Central memory CD4-positive, alpha-beta T cell (primary cell): ENCODE results near the gene OR6B1.
"Not testable (repeated sequence)": the region's sequence is repeated elsewhere in the genome, so short reads cannot be mapped to it uniquely, and the experiment has no call there.

Source experiments
- DNase-seq: peaks from one replicate; pipeline ENCODE4 v3.0.0; 2022

The OR6B1 gene

DNA sequence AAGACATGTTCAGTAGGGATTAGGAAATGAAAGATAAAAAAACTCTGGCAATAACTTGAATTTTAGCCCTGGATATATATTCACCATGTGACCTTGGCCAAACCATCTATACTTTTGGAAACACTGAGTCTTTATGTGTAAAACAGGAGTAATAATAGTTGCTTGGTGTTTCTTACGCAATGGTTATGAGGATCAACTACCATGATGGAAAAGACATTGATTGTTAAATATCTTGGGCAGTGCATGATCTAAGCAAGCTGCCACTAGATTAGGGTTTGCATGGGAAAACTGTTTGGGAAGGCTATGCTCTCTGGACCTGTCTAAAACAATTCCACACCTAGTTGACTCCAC, 6.5 kb downstream of the OR6B1 start:
- no peak for DNase-seq

- no peak for DNase-seq
Measured at GRCh38 chr7:144009361-144009760, 9.2 kb downstream of the OR6B1 start.

DNA sequence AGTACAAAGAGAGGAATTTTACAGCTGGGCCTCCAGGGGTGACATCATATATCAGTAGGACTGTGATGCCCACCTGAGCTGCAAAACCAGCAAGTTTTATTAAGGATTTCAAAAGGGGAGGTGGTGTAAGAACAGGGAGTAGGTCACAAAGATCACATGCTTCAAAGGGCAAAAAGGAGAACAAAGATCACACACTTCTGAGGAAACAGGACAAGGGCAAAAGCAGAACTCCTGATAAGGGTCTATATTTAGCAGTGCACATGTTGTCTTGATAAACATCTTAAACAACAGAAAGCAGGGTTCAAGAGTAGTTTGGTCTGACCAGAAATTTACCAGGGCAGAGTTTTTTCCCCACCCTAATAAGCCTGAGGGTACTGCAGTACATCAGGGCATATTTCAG, 9.9 kb downstream of the OR6B1 start:
- not testable (repeated sequence) for DNase-seq

- not testable (repeated sequence) for DNase-seq
Measured at GRCh38 chr7:144010821-144011220, 10.7 kb downstream of the OR6B1 start.

DNA sequence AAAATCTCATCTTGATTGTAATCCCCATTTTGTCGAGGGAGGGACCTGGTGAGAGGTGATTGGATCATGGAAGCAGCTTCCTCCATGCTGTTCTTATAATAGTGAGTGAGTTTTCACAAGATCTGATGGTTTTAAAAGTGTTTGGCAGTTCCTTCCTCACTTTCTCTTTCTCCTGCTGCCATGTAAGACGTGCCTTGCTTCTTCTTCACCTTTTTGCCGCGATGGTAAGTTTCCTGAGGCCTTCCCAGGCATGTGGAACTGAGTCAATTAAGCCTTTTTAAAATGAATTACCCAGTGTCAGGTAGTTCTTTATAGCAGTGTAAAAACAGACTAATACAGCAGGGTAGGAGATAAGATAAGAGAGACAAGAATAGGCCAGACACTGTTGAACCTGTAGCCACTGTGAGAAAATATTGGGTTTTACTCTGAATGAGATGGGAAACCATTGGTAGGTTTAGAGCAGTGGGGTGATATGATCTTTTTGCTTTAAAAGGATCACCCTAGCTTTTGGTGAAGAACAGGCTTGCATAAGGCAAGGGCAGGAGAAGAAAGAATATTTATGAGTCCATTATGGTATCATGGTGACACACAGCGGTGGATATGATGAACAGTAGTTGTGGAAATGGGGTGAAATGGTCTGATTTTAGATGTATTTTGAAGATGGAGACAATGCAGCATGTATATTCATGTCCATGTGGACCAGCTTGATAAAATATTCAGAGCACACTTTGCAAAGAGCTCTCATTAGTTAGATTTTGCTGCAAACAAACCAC, 11.5 kb downstream of the OR6B1 start:
- DNase-seq: no peak

DNA sequence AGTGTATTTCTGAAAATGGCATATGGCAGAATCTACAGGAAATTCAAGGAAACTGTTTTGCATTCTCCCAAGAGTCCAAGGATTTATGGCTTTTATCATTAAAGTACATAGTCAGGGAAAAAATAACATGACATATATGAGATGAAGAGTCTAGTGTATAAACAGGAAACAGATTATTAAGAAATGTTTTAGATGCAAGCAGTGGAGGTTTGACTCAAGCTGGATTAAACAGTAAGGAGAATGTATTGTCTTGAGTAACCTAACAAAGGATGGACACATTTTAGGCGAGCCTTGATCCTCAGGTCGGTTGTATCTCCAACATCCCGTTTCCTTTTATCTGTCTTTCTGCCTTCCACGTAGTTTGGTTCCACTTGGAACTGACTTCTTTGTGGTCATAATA, 17.9 kb downstream of the OR6B1 start:
- DNase-seq: no peak

DNA sequence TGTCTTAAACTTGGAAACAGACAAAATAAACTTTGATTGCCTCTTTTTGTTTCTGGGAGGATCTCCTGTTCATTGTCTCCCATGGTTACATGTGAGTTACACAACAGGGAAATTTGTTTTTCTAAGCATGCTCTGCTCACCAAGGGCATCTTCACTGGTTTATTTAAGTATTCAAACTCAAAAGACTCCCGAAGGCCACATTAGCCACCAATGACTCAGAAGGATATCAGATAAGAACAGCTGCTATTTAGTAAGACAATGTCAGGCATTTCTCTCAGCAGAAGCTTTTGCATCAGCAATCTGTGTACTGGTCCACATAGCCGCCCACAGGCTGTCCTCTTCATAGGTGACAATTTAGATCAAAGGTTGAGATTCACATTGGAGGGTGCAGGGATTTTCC, 19.3 kb downstream of the OR6B1 start:
- no peak for DNase-seq

DNA sequence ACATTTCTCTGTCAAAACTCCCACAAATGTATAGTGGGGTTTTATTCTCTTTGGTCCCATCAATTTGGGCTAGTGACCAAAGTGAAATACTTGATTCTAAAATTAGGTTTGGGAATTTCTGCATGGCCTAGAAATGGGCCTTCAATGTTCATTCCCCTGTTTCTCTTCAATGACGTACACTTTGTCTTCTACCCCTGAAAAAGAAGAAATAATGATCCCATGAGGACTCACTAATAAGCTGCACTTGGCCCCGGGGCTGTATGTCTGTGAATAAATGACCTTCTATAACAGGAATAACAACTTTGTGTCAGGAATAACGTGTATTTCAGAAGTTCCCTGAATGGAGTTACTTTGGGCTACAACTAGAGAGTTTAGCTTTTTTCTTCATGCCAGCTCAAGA, 20.2 kb downstream of the OR6B1 start:
- no peak for DNase-seq

DNA sequence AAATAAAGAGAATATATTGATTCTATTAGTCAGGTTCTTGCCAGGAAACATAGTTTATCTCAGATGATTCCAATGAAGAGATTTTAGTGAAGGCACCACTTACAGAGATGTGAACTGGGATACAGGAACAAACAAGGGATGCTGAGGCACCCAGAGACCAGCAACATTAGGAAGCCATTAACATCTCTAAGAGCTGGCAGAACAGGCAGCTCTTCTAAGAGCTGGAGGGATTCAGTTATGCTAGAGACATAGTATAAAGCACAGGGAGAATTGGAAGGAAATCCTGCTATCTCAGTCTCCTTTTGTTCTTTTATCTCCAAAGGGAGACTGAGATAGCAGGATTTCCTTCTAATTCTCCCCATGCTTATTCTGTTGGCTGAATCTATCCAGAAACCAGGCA, 22.0 kb downstream of the OR6B1 start:
- DNase-seq: no peak

DNA sequence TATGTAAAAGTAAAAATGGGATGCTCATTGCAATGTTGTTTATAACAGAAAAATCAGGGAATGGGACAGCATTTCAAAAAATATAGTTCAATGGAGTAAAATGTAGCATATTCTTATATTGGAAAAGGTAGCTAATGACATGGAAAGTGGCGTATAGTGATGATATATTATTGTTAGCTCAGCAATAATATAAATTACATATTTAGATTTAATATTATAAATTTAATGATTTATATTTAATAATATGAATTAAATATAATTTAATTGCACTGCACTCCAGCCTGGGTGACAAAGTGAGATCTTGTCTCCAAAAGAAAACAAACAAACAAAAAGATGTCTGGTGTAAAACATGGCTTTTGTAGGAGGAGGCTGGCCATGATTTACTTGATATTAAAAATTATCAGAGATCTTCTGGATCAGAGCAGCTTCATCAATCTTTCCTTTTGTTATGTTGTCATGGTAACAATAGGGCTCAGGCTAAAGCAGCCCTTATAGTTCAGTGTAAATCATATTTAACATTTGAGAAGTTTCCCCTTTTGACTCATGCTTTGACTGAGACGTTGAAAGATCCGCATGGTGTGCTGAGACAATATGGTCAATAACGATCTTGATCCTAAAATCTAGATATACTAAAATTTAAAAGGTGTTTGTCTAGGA, 23.2 kb downstream of the OR6B1 start:
- DNase-seq: no peak

DNA sequence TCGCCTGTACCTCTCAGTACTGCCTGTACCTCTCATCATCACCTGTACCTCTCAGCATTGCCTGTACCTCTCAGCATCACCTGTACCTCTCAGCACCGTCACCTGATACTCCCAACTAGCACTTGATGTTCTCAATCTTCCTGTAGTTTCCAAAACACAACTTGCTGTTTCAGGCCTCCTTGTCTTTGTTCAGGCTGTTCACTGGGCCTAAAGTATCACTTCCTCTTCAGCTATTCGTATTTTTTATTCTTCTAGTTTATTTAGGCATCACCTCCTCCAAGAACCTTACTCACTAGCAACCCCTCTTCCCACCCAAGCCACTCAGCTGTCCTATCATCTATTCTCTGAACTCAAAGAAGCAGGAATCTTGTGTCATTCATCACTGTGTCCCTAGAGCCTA, 24.1 kb downstream of the OR6B1 start:
- DNase-seq: no peak

DNA sequence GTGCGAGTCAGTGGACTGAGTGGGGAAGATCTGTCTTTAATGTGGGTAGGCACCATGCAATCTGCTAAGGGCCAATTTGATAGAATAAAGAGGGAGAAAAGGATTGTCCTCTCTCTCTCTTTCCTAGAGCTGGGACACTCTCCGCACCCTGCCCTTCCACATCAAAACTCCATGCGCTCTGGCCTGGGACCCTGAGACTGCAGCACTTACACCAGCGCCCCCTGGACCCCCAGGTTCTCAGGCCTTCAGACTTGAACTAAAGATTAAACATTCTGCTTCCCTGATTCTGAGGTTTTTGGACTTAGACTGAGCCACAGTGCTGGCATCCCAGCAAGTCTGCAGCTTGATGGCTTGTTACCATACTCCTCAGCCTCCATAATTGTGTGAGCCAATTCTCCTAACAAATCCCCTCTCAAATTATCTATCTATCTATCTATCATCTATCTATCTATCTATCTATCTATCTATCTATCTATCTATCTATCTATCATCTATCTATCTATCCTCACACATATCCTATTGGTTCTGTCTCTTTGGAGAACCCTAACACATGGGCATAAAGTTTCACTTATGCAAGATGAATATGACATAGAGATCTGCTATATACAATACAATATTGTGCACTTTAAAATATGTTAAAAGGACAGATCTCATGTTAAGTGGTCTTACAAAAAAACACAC, 26.2 kb downstream of the OR6B1 start:
- no peak for DNase-seq

DNA sequence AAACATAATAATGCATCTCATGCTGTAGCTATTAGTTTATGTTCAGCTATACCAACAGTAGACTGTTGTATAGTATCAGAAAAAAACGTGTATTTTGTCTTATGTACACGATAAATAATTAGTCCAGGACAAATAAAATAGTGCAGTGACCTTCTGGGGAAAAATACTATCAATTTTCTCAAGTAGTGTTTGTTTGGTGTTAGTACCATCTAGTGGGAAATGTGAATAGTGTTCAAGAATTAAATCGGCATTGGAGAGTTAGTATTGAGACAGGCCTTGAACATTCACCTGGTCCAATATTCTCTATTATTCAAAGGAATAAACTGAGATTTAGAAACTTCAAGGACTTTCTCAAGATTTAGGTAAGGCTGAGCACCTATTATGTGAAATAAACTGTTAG, 26.9 kb downstream of the OR6B1 start:
- DNase-seq: no peak

DNA sequence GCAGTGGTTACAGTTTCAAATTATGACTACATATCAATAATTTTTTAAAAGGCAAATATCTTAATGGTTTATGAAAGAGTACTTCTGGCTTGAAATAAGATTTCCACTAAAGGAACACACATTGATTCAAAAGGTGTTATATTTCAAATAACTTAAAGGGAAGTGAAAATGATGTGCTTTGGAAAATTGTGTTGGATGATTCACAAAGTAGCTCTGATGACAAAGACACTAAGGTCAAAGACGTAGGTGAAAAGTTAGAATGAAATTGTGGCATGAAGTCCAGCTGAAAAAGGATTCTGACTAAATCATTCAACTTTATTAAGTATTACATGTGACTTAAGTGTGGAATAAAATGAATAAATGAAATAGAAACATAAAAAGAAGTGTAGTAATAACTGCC, 27.9 kb downstream of the OR6B1 start:
- DNase-seq: no peak

DNA sequence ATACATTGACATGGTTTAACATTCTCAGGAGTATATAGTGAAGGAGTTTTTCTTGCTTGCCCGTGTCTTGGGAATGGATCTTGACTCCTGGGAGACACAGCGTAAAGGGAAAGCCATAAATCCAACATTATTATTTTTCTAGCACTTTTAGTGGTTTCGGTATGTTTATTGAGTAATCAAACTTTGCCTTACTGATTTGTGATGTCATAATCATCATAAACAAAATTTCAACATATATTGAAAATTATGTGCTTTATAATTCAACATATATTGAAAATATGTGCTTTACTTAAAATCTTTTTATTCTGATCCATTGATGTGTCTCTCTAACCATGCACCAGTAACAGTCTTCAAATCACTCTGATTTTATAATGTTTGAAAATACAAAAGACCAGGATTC, 28.4 kb downstream of the OR6B1 start:
- DNase-seq: no peak

DNA sequence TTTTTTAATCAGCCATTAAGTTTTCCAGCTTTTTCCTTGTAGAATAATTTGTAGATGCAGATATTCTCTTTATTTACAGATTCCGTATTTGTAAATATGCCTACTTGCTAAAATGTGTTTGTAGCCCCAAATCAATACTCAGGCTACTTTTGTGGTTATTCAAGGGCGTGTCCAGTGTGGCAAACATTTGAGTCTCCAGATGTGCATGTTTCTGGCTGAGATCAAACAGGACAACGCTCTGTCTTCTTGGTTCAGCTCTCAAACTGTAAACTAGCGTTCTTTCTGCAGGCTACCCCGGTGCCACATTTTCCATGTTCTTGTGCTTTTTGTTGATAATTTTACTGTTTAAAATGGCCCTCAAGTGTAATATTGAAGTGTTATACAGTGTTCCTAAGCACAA, 32.4 kb downstream of the OR6B1 start:
- DNase-seq: no peak

DNA sequence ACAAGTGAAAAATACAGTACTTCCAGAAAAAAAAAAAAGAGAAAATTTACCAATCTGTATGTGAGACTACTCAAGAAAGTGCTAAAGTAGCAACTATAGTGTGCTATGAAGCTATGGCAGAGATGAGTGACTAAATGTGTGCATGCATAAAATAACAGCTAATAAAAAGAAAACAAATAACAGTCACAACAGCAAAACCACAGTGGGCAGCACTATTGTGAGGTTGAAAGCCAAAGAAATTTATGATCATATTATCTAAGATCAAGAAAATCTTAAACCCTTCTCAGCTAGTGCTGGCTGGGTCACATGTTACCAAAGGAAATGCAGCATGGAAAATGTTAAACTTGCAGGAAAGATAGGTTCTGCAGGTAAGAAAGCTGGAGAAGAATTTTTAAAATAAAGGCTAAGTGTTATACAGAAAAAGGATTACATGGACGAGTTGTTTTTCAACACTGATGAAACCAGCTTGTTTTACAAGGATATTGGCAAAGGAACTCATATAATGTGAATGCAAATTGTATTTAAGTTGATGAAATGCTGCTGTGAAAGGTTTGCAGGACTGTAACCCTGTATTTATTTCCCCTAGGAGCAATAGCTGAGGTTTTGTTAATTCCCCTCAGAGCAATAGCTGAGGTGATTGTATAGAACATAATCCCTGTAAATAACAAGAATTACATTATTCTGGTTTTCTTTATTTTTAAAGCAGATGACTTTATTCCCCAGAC, 33.0 kb downstream of the OR6B1 start:
- DNase-seq: no peak

DNA sequence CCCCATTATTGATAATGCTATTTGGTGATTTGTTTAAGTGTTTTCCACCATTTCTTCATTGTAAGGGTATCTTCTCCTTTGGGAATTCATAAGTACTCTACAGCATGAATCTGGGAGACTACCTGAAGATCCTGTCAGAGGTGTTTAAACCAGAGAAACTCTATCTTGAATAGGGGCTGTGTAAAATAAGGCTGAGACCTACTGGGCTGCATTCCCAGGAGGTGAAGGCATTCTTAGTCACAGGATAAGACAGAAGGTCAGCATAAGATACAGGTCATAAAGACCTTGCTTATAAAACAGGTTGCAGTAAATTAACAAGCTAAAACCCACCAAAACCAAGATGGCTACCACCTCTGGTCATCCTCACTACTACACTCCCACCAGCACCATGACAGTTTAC, 35.3 kb downstream of the OR6B1 start:
- DNase-seq: no peak

- no peak for DNase-seq
Measured at GRCh38 chr7:144036302-144036885, 36.3 kb downstream of the OR6B1 start.

- DNase-seq: no peak
Measured at GRCh38 chr7:144037414-144038035, 37.4 kb downstream of the OR6B1 start.

GRCh38 chr7:144038887-144039286, 38.8 kb downstream of the OR6B1 start:
- DNase-seq: no peak

GRCh38 chr7:144048648-144049047, 48.5 kb downstream of the OR6B1 start, which contains the start of gene OR2A5:
TSS of gene OR2A5 (plus strand) at chr7:144048948. CDS start at chr7:144050402, 1,454 bp downstream.
- DNase-seq: no peak

DNA sequence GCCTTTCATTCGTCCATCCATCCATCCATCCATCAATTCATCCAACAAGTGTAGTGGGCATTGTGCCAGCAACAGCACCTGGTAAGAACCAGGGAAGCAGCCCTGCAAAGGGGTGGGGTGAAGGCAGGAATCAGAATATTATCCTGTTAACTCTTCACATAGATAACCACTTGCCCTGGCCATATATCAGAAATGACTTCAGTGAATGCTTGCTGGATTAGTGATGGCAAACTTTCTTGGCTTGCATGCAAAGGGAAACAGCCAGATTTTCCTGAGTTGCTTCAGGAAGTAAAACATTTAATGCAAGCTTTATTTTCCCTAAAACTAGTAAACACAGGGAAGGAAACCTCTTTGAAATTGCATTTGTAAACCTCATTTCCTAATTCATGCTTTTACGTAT, 49.4 kb downstream of the OR6B1 start:
- DNase-seq: no peak
